Measurements from ENCODE around the gene RFFL.

RFFL gene

GRCh38 chr17:35088356-35088880 is 24.9 kb upstream of the RFFL start (continued):
- TF ChIP-seq CTCF (tag by site-specific recombination; IDR thresholded peaks at IDR 0.05), result no peak
- no peak for TF ChIP-seq ZNF350 (tag by site-specific recombination; IDR thresholded peaks at IDR 0.05)
- TF ChIP-seq ZBTB44 (tag by site-specific recombination; IDR thresholded peaks at IDR 0.05), result no peak
- no peak for TF ChIP-seq ZXDB (tag by site-specific recombination; IDR thresholded peaks at IDR 0.05)
- TF ChIP-seq SP7 (tag by site-specific recombination; IDR thresholded peaks at IDR 0.05), result 0 out of 2 replicates have a peak, but pooled peaks have one; percentile 7
- no peak for TF ChIP-seq ZNF138 (tag by site-specific recombination; IDR thresholded peaks at IDR 0.05; ENCODE audit: borderline replicate concordance)
- TF ChIP-seq ZNF19 (tag by site-specific recombination; IDR thresholded peaks at IDR 0.05; ENCODE audit: low read depth), result no peak
- 0 out of 2 replicates have a peak, but pooled peaks have one; percentile 37 for TF ChIP-seq ZNF692 (tag by site-specific recombination; IDR thresholded peaks at IDR 0.05)
- TF ChIP-seq ZNF747 (tag by site-specific recombination; IDR thresholded peaks at IDR 0.05), result no peak
- no peak for TF ChIP-seq KLF17 (tag by site-specific recombination; IDR thresholded peaks at IDR 0.05)
- no peak for TF ChIP-seq ZBTB21 (tag by site-specific recombination; IDR thresholded peaks at IDR 0.05)
- TF ChIP-seq ZNF785 (tag by site-specific recombination; IDR thresholded peaks at IDR 0.05), result no peak
- no peak for TF ChIP-seq ZNF518A (tag by site-specific recombination; conservative IDR thresholded peaks at IDR 0.05; ENCODE audit: low read depth)
- TF ChIP-seq ZNF704 (tag by site-specific recombination; IDR thresholded peaks at IDR 0.05), result no peak
- TF ChIP-seq IKZF3 (tag by site-specific recombination; IDR thresholded peaks at IDR 0.05), result peak; percentile 10; the same call in 1 of the 2 replicates
- TF ChIP-seq ZFP37 (tag by site-specific recombination; IDR thresholded peaks at IDR 0.05), result 0 out of 2 replicates have a peak, but pooled peaks have one; percentile 60
- TF ChIP-seq PRDM10 (tag by site-specific recombination; IDR thresholded peaks at IDR 0.05), result peak; percentile 62; the same call in 1 of the 2 replicates
- TF ChIP-seq ZNF600 (tag by site-specific recombination; IDR thresholded peaks at IDR 0.05), result peak; percentile 77
- no peak for TF ChIP-seq ZNF26 (tag by site-specific recombination; IDR thresholded peaks at IDR 0.05)
- no peak for TF ChIP-seq ZBTB7A (tag by site-specific recombination; IDR thresholded peaks at IDR 0.05; ENCODE audit: low read depth)
